Endothelial cell (in vitro differentiated cells): Measurements from ENCODE around the gene TIGD7. TPM values are rescaled to one million over a fixed set of nuclear protein-coding genes. Genes with fewer than 3 reads are reported as not detected.

Source experiments
- DNase-seq: peaks from one replicate; pipeline ENCODE4 v3.0.0; 2021; ENCODE audit warnings: low spot score
- H3K27ac Mint-ChIP-seq: one replicate; pipeline ENCODE4 v1.8.0; 2021; ENCODE audit warnings: mixed read lengths, inconsistent platforms; ENCODE audit not compliant: unreplicated experiment
- H3K27me3 Mint-ChIP-seq: one replicate; pipeline ENCODE4 v1.8.0; 2021; ENCODE audit warnings: mild to moderate bottlenecking, moderate library complexity, mixed read lengths, inconsistent platforms; ENCODE audit not compliant: unreplicated experiment
- H3K36me3 Mint-ChIP-seq: one replicate; pipeline ENCODE4 v1.8.0; 2021; ENCODE audit warnings: mild to moderate bottlenecking, low read depth, mixed read lengths, inconsistent platforms; ENCODE audit not compliant: unreplicated experiment
- H3K4me1 Mint-ChIP-seq: one replicate; pipeline ENCODE4 v1.8.0; 2021; ENCODE audit warnings: mild to moderate bottlenecking, mixed read lengths, inconsistent platforms; ENCODE audit not compliant: unreplicated experiment
- H3K4me3 Mint-ChIP-seq: one replicate; pipeline ENCODE4 v1.8.0; 2021; ENCODE audit warnings: mild to moderate bottlenecking, mixed read lengths, inconsistent platforms; ENCODE audit not compliant: unreplicated experiment
- H3K9me3 Mint-ChIP-seq: one replicate; pipeline ENCODE4 v1.8.0; 2021; ENCODE audit warnings: mixed read lengths, inconsistent platforms; ENCODE audit not compliant: unreplicated experiment
- total RNA-seq: library from RNA; stranded (reverse); fragmentation: NEBNext Ultra II Directional; extraction: Animal tissue kit (Norgen Biotek cat#: 25700); gene quantifications from one replicate; pipeline ENCODE4 v1.2.1, GENCODE V29; 2021; ENCODE audit not compliant: unreplicated experiment
- TF ChIP-seq, protein P1 (sequence below): fragments of 200-600 bp; sonication (generic); IDR thresholded peaks from one replicate; pipeline ENCODE4 v1.5.0; 2021; ENCODE audit warnings: antibody characterized with exemption; ENCODE audit not compliant: unreplicated experiment

TIGD7 gene
- total RNA-seq, 1 donor from 2014 or later = 2.6 TPM

DNA sequence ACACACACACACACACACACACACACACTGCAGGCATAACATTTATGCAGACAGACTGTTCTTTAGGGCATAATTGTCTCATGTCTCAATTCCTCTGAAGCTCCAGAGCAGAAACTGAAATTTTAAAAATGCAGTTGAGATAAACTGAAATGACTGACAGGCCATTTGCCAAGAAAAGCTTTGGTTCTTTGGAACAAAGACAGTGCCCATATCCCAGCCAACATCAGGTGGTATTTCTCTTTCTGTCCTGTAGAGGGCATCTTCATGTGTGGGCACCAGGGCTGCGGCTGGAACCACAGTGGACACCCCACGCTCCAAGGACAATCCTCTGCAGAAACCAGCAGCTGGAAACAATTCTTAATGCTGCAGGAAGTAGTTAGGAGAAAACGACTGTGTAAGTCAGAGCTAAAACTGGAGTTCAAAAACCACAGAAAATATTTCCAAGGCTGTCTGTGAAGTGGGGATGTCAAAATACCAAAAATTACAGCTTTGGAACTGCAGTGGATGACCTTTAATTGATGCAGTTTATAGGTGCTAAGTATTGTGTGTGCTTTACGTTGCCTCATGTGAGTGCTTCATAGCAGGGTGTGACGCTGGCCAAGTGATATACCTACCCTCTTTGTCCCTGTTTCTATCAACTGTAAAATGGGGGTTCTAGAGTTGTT is 38.2 kb downstream of the TIGD7 start:
- H3K27me3 Mint-ChIP-seq = no peaks in the 10 kb centered on the region
- H3K4me3 Mint-ChIP-seq = peak overlapping the region; percentile 51
- no peaks in the 10 kb centered on the region for H3K9me3 Mint-ChIP-seq
- peaks cover 14% of the 10 kb centered on the region for H3K36me3 Mint-ChIP-seq
- peaks cover 2% of the 10 kb centered on the region for H3K4me1 Mint-ChIP-seq
- H3K27ac Mint-ChIP-seq = no peak overlapping the region
- TF ChIP-seq, protein P1, sequence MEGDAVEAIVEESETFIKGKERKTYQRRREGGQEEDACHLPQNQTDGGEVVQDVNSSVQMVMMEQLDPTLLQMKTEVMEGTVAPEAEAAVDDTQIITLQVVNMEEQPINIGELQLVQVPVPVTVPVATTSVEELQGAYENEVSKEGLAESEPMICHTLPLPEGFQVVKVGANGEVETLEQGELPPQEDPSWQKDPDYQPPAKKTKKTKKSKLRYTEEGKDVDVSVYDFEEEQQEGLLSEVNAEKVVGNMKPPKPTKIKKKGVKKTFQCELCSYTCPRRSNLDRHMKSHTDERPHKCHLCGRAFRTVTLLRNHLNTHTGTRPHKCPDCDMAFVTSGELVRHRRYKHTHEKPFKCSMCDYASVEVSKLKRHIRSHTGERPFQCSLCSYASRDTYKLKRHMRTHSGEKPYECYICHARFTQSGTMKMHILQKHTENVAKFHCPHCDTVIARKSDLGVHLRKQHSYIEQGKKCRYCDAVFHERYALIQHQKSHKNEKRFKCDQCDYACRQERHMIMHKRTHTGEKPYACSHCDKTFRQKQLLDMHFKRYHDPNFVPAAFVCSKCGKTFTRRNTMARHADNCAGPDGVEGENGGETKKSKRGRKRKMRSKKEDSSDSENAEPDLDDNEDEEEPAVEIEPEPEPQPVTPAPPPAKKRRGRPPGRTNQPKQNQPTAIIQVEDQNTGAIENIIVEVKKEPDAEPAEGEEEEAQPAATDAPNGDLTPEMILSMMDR = peak; percentile 63
- DNase-seq = no peak

DNA sequence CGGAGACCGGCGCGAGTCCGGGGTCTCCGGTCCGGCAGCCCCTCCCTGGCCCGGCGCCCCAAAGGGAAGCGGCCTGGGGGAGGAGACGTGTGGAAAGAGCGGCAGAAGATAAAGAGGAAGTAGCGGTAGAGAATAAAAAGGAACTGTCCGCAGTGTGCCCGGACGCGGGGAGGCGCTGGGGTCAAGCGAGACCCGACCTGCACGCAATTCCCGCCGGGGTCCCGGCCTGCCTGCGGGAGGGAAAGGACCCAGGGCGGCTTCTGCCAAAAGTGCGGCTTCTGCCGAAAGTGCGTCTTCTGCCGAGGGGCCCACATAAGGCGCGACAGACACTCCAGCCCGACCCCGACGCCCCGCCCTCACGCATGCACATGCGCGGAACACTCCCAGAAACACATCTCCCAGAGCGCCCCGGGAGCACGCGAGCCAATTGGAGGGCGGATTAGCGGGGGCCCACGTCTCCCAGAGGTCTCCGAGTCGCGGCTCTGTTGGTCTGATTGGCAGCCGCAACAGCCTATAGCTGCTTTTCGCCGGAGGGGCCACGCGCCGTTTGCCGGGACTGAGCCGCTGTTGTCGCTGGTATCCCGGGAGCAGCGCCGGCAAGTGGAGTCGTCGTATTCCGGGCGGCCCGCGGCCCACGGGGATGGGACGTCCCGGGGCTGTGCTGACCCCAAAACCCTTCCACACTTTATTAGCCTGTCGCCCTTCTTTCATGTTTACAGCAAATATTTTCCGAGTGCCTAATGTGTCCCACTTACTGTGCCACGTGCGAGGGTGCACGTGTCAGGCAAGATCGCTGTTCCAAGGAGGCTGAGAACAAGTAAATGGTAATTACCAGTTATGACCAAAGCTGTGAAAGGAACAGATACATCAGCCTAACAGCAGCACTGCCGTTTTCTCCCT is 40.8 kb downstream of the TIGD7 start:
- TF ChIP-seq, protein P1 = no peak
- DNase-seq = peak; percentile 75
- H3K36me3 Mint-ChIP-seq = peaks cover 14% of the 10 kb centered on the region
- H3K27ac Mint-ChIP-seq = peak overlapping the region; percentile 54
- H3K27me3 Mint-ChIP-seq = peaks cover 3% of the 10 kb centered on the region
- H3K4me1 Mint-ChIP-seq = peaks cover 2% of the 10 kb centered on the region
- H3K4me3 Mint-ChIP-seq = peak overlapping the region; percentile 76
- no peaks in the 10 kb centered on the region for H3K9me3 Mint-ChIP-seq

DNA sequence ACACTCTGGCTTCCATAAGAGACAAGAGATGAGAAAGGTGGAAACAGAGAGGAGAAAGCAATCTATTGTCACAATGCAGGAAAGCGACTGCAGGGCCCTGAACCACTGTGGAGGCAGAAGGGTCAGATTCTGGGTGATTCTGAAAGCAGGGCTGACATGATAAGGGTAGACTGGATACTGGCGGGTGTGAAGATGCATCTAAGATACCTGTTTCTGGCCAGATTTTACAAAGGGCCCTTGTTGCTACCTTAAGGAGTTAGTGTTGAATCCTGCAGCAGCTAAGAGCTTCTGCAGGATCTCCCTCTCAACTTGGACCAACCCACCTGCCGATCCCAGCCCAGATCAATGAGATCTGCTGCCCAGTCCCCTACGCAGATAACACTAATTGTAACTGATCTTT is 42.7 kb downstream of the TIGD7 start:
- Mint-ChIP-seq H3K27ac (no peak overlapping the region), H3K9me3 (no peaks in the 10 kb centered on the region), H3K36me3 (peaks cover 10% of the 10 kb centered on the region), H3K4me3 (peak overlapping the region; percentile 43), H3K27me3 (peaks cover 7% of the 10 kb centered on the region), H3K4me1 (peaks cover 2% of the 10 kb centered on the region)
- no peak for DNase-seq
- TF ChIP-seq, protein P1 = no peak

DNA sequence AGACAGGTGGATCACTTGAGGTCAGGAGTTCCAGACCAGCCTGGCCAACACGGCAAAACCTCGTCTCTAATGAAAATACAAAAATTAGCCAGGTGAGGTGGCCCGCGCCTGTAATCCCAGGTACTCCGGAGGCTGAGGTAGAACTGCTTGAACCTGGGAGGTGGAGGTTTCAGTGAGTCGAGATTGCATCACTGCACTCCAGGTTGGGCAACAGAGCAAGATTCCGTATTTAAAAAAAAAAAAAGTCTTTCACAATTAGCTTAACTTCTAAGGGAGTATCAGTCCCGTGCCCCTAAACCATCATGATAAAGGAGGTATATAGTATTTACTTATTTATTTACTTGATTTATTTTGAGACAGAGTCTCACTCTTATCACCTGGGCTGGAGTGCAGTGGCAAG is 45.4 kb downstream of the TIGD7 start:
- TF ChIP-seq, protein P1 = no peak
- H3K9me3 Mint-ChIP-seq = no peaks in the 10 kb centered on the region
- no peak overlapping the region for H3K27ac Mint-ChIP-seq
- no peak overlapping the region for H3K4me3 Mint-ChIP-seq
- H3K27me3 Mint-ChIP-seq = peaks cover 9% of the 10 kb centered on the region
- DNase-seq = no peak
- peaks cover 2% of the 10 kb centered on the region for H3K4me1 Mint-ChIP-seq
- H3K36me3 Mint-ChIP-seq = peaks cover 10% of the 10 kb centered on the region
